ENCODE measurements around the gene CFHR4. TPM values are rescaled to one million over a fixed set of nuclear protein-coding genes. Genes with fewer than 3 reads are reported as not detected.
"Not testable (repeated sequence)": the region's sequence is repeated elsewhere in the genome, so short reads cannot be mapped to it uniquely, and the experiment has no call there.

The CFHR4 gene
- not detected in 2 replicates for polyA plus RNA-seq (2013)

GRCh38 chr1:196887515-196888239 lies at the start of gene CFHR4:
Gene CFHR4 (plus strand): TSS chr1:196888052. CDS start chr1:196888151, 99 bp downstream.
- no peaks in the 10 kb centered on the region for H3K79me1 ChIP-seq (ENCODE audit: low read length)
- no peak within 1 kb of the TSS for H3K27ac ChIP-seq (ENCODE audit: low read depth, low read length)
- no peaks in the 10 kb centered on the region for H3K9me3 ChIP-seq (ENCODE audit: insufficient read depth, low read depth, low read length)
- H2AK5ac ChIP-seq (ENCODE audit: low read length), result no peak within 1 kb of the TSS
- H4K8ac ChIP-seq (ENCODE audit: low read depth, low read length), result no peak within 1 kb of the TSS
- H3K4me2 ChIP-seq (ENCODE audit: low read length), result no peak within 1 kb of the TSS
- H3K4me1 ChIP-seq (ENCODE audit: control insufficient read depth in 1 of 2, insufficient read depth in 2 of 2, low read length in 2 of 2), result no peaks in the 10 kb centered on the region
- no peaks in the 10 kb centered on the region for H3K36me3 ChIP-seq (ENCODE audit: control insufficient read depth in 1 of 2, insufficient read depth in 2 of 2, low read length in 2 of 2)
- H4K12ac ChIP-seq (ENCODE audit: low read depth, low read length), result no peak within 1 kb of the TSS
- no peak within 1 kb of the TSS for H2AFZ ChIP-seq (ENCODE audit: insufficient read depth, low read length, poor library complexity)
- H3K4ac ChIP-seq (ENCODE audit: low read depth, low read length), result no peak within 1 kb of the TSS
- DNase-seq, result no peak
- H3K18ac ChIP-seq (ENCODE audit: low read length), result no peak within 1 kb of the TSS
- H2BK120ac ChIP-seq (ENCODE audit: insufficient read depth, low read length, poor library complexity), result no peak within 1 kb of the TSS
- H2BK12ac ChIP-seq (ENCODE audit: low read length), result no peak within 1 kb of the TSS
- no peak within 1 kb of the TSS for H3K9ac ChIP-seq (ENCODE audit: low read length)
- H2BK5ac ChIP-seq (ENCODE audit: low read depth, low read length, poor library complexity), result no peak within 1 kb of the TSS
- no peaks in the 10 kb centered on the region for H3K27me3 ChIP-seq (ENCODE audit: insufficient read depth, low read length)
- H3K23ac ChIP-seq (ENCODE audit: low read length), result no peak within 1 kb of the TSS
- no peak within 1 kb of the TSS for H3K4me3 ChIP-seq (ENCODE audit: low read depth, low read length)
- H3K14ac ChIP-seq (ENCODE audit: low read length), result no peak within 1 kb of the TSS
- no peak within 1 kb of the TSS for H4K91ac ChIP-seq (ENCODE audit: low read depth, low read length)
- no peaks in the 10 kb centered on the region for H3K79me2 ChIP-seq (ENCODE audit: control insufficient read depth, insufficient read depth, low read length, poor library complexity)

- H2AFZ ChIP-seq (ENCODE audit: insufficient read depth, low read length, poor library complexity); H3K9me3 ChIP-seq (ENCODE audit: insufficient read depth, low read depth, low read length); H2BK120ac ChIP-seq (ENCODE audit: insufficient read depth, low read length, poor library complexity); H2BK12ac ChIP-seq (ENCODE audit: low read length); H3K14ac ChIP-seq (ENCODE audit: low read length); H3K23ac ChIP-seq (ENCODE audit: low read length); H3K4me3 ChIP-seq (ENCODE audit: low read depth, low read length); DNase-seq; H3K36me3 ChIP-seq (ENCODE audit: control insufficient read depth in 1 of 2, insufficient read depth in 2 of 2, low read length in 2 of 2); H3K4me2 ChIP-seq (ENCODE audit: low read length); H2BK5ac ChIP-seq (ENCODE audit: low read depth, low read length, poor library complexity); H3K27me3 ChIP-seq (ENCODE audit: insufficient read depth, low read length); H3K27ac ChIP-seq (ENCODE audit: low read depth, low read length); H4K12ac ChIP-seq (ENCODE audit: low read depth, low read length); H3K18ac ChIP-seq (ENCODE audit: low read length); H3K4me1 ChIP-seq (ENCODE audit: control insufficient read depth in 1 of 2, insufficient read depth in 2 of 2, low read length in 2 of 2); H4K91ac ChIP-seq (ENCODE audit: low read depth, low read length); H3K9ac ChIP-seq (ENCODE audit: low read length); H3K79me1 ChIP-seq (ENCODE audit: low read length); H3K79me2 ChIP-seq (ENCODE audit: control insufficient read depth, insufficient read depth, low read length, poor library complexity); H4K8ac ChIP-seq (ENCODE audit: low read depth, low read length); H3K4ac ChIP-seq (ENCODE audit: low read depth, low read length); H2AK5ac ChIP-seq (ENCODE audit: low read length): not testable (repeated sequence)
- WGBS (ENCODE audit: extremely low coverage, insufficient coverage, insufficient read length), result no CpG with 5 or more reads among the region's 4 CpGs
Observed at GRCh38 chr1:196849613-196850492, 38.0 kb upstream of the CFHR4 start.

GRCh38 chr1:196856053-196856452 lies 31.8 kb upstream of the CFHR4 start:
- no peak overlapping the region for H2BK12ac ChIP-seq (ENCODE audit: low read length)
- H3K79me1 ChIP-seq (ENCODE audit: low read length), result no peaks in the 10 kb centered on the region
- H2BK120ac ChIP-seq (ENCODE audit: insufficient read depth, low read length, poor library complexity), result no peak overlapping the region
- DNase-seq, result no peak
- no peaks in the 10 kb centered on the region for H3K4me1 ChIP-seq (ENCODE audit: control insufficient read depth in 1 of 2, insufficient read depth in 2 of 2, low read length in 2 of 2)
- no peak overlapping the region for H2AFZ ChIP-seq (ENCODE audit: insufficient read depth, low read length, poor library complexity)
- H3K4me2 ChIP-seq (ENCODE audit: low read length), result no peak overlapping the region
- no peaks in the 10 kb centered on the region for H3K9me3 ChIP-seq (ENCODE audit: insufficient read depth, low read depth, low read length)
- no peak overlapping the region for H3K14ac ChIP-seq (ENCODE audit: low read length)
- no peaks in the 10 kb centered on the region for H3K79me2 ChIP-seq (ENCODE audit: control insufficient read depth, insufficient read depth, low read length, poor library complexity)
- H2BK5ac ChIP-seq (ENCODE audit: low read depth, low read length, poor library complexity), result no peak overlapping the region
- no peak overlapping the region for H3K23ac ChIP-seq (ENCODE audit: low read length)
- H3K18ac ChIP-seq (ENCODE audit: low read length), result no peak overlapping the region
- H3K27me3 ChIP-seq (ENCODE audit: insufficient read depth, low read length), result no peaks in the 10 kb centered on the region
- no peak overlapping the region for H3K9ac ChIP-seq (ENCODE audit: low read length)
- H3K36me3 ChIP-seq (ENCODE audit: control insufficient read depth in 1 of 2, insufficient read depth in 2 of 2, low read length in 2 of 2), result no peaks in the 10 kb centered on the region
- no peak overlapping the region for H3K4ac ChIP-seq (ENCODE audit: low read depth, low read length)
- H3K27ac ChIP-seq (ENCODE audit: low read depth, low read length), result no peak overlapping the region
- H2AK5ac ChIP-seq (ENCODE audit: low read length), result no peak overlapping the region
- H3K4me3 ChIP-seq (ENCODE audit: low read depth, low read length), result no peak overlapping the region
- WGBS (ENCODE audit: extremely low coverage, insufficient coverage, insufficient read length), result no CpG with 5 or more reads among the region's 6 CpGs
- no peak overlapping the region for H4K8ac ChIP-seq (ENCODE audit: low read depth, low read length)
- H4K12ac ChIP-seq (ENCODE audit: low read depth, low read length), result no peak overlapping the region
- no peak overlapping the region for H4K91ac ChIP-seq (ENCODE audit: low read depth, low read length)

- no peaks in the 10 kb centered on the region for H3K79me1 ChIP-seq (ENCODE audit: low read length)
- H3K79me2 ChIP-seq (ENCODE audit: control insufficient read depth, insufficient read depth, low read length, poor library complexity), result no peaks in the 10 kb centered on the region
- no peak overlapping the region for H3K4ac ChIP-seq (ENCODE audit: low read depth, low read length)
- H4K91ac ChIP-seq (ENCODE audit: low read depth, low read length), result no peak overlapping the region
- H2BK12ac ChIP-seq (ENCODE audit: low read length), result no peak overlapping the region
- no peak overlapping the region for H3K14ac ChIP-seq (ENCODE audit: low read length)
- H3K4me2 ChIP-seq (ENCODE audit: low read length), result no peak overlapping the region
- no peak overlapping the region for H3K4me3 ChIP-seq (ENCODE audit: low read depth, low read length)
- no peaks in the 10 kb centered on the region for H3K27me3 ChIP-seq (ENCODE audit: insufficient read depth, low read length)
- H3K4me1 ChIP-seq (ENCODE audit: control insufficient read depth in 1 of 2, insufficient read depth in 2 of 2, low read length in 2 of 2), result no peaks in the 10 kb centered on the region
- no peak overlapping the region for H4K8ac ChIP-seq (ENCODE audit: low read depth, low read length)
- no peak overlapping the region for H3K23ac ChIP-seq (ENCODE audit: low read length)
- no peak overlapping the region for H2AFZ ChIP-seq (ENCODE audit: insufficient read depth, low read length, poor library complexity)
- no peak overlapping the region for H3K9ac ChIP-seq (ENCODE audit: low read length)
- no peaks in the 10 kb centered on the region for H3K9me3 ChIP-seq (ENCODE audit: insufficient read depth, low read depth, low read length)
- DNase-seq, result no peak
- no peaks in the 10 kb centered on the region for H3K36me3 ChIP-seq (ENCODE audit: control insufficient read depth in 1 of 2, insufficient read depth in 2 of 2, low read length in 2 of 2)
- no CpG with 5 or more reads among the region's 2 CpGs for WGBS (ENCODE audit: extremely low coverage, insufficient coverage, insufficient read length)
- H2BK120ac ChIP-seq (ENCODE audit: insufficient read depth, low read length, poor library complexity), result no peak overlapping the region
- H3K18ac ChIP-seq (ENCODE audit: low read length), result no peak overlapping the region
- H3K27ac ChIP-seq (ENCODE audit: low read depth, low read length), result no peak overlapping the region
- H2BK5ac ChIP-seq (ENCODE audit: low read depth, low read length, poor library complexity), result no peak overlapping the region
- H4K12ac ChIP-seq (ENCODE audit: low read depth, low read length), result no peak overlapping the region
- H2AK5ac ChIP-seq (ENCODE audit: low read length), result no peak overlapping the region
Observed at GRCh38 chr1:196857188-196857587, 30.7 kb upstream of the CFHR4 start.
